ENCODE results near the gene FBP2. TPM values are rescaled to one million over a fixed set of nuclear protein-coding genes. Genes with fewer than 3 reads are reported as not detected.

Gene FBP2
- total RNA-seq, 1 experiment from 2014 or later, result not detected

- BruUV-seq (replicated peaks), result no TSS peak
- POLR2A ChIA-PET, result no interaction called here
- DNase-seq (ENCODE audit: low read depth, low spot score) (no peak), ATAC-seq (no peak)
- no peaks in the 10 kb centered on the region for H3K36me3 ChIP-seq (ENCODE audit: control insufficient read depth in 1 of 2, insufficient read depth in 2 of 2, low read length in 2 of 2)
- no peaks in the 10 kb centered on the region for H3K4me1 ChIP-seq (ENCODE audit: control insufficient read depth in 1 of 2, insufficient read depth in 2 of 2, low read length in 2 of 2)
- TF ChIP-seq CTCF (IDR thresholded peaks at IDR 0.05 in 2 of 3, conservative IDR thresholded peaks at IDR 0.05 in 1 of 3; ENCODE audit: borderline replicate concordance in 1 of 3, insufficient read depth in 1 of 3, low read depth in 2 of 3, low read length in 2 of 3) (no peak), POLR2A (IDR thresholded peaks at IDR 0.05; ENCODE audit: borderline replicate concordance, extremely low read depth, insufficient read depth, insufficient read length) (no peak), ZFX (IDR thresholded peaks at IDR 0.05) (no peak), CEBPB (IDR thresholded peaks at IDR 0.05; ENCODE audit: low read depth) (no peak), FOSL1 (IDR thresholded peaks at IDR 0.05; ENCODE audit: low read depth) (no peak), EZH2phosphoT487 (IDR thresholded peaks at IDR 0.05; ENCODE audit: borderline replicate concordance) (no peak), EGR1 (IDR thresholded peaks at IDR 0.05; ENCODE audit: low read depth) (no peak), YY1 (IDR thresholded peaks at IDR 0.05; ENCODE audit: extremely low read depth, insufficient replicate concordance, low read depth, low read length) (no peak), ELF1 (IDR thresholded peaks at IDR 0.05; ENCODE audit: borderline replicate concordance, low read depth) (no peak), POLR2AphosphoS5 (IDR thresholded peaks at IDR 0.05; ENCODE audit: low read depth, low read length) (no peak)
- intact Hi-C loops (cut with micrococcal nuclease), result no loop called here
- H2AFZ ChIP-seq (ENCODE audit: low read depth, low read length, poor library complexity, severe bottlenecking), result no peak overlapping the region
- no peaks in the 10 kb centered on the region for H3K27me3 ChIP-seq (ENCODE audit: insufficient read depth, low read length)
- H3K9me3 ChIP-seq (ENCODE audit: control insufficient read depth in 1 of 2, insufficient read depth in 1 of 2, low read depth in 1 of 2, low read length in 2 of 2), result no peaks in the 10 kb centered on the region
- H3K9ac ChIP-seq (ENCODE audit: low read length), result no peak overlapping the region
- H3K4me3 ChIP-seq (replicated peaks in 1 of 2; ENCODE audit: low read depth in 1 of 2, low read length in 2 of 2), result no peak overlapping the region
- H4K20me1 ChIP-seq (ENCODE audit: insufficient read depth), result no peaks in the 10 kb centered on the region
- CTCF ChIA-PET, result no interaction called here
- H3K9me2 ChIP-seq (ENCODE audit: insufficient read depth), result no peaks in the 10 kb centered on the region
- H3K27ac ChIP-seq (ENCODE audit: low read depth, low read length), result no peak overlapping the region
- RAD21 ChIA-PET (ENCODE audit: low non-redundant PET in 1 of 2, low total read pairs in 2 of 2, uncharacterized antibody in 2 of 2, unreplicated experiment in 2 of 2), result no interaction called here
- H3K4me2 ChIP-seq (ENCODE audit: low read length), result no peak overlapping the region
- H3K79me2 ChIP-seq (ENCODE audit: insufficient read depth, low read length), result no peaks in the 10 kb centered on the region
Measured at GRCh38 chr9:94526271-94526670, 67.4 kb downstream of the FBP2 start.
